ENCODE results near the gene ZNF423. TPM values are rescaled to one million over a fixed set of nuclear protein-coding genes. Genes with fewer than 3 reads are reported as not detected.

ZNF423 gene
- total and polyA plus RNA-seq, 2 of the 13 experiments (the other 11 are each of a cell fraction or from before 2014, with no cell fraction given) = 0.07 to 0.31 TPM

- DNase-seq (ENCODE audit: low spot score) (no peak), FAIRE-seq (peak; percentile 26), ATAC-seq (no peak)
- POLR2A ChIA-PET = no interaction called here
- Histone ChIP-seq H4K20me1 (ENCODE audit: insufficient read depth, low read length) (no peaks in the 10 kb centered on the region), H3K4me2 (ENCODE audit: low read depth, low read length) (no peak overlapping the region), H3K4me3 (replicated peaks in 1 of 3; ENCODE audit: insufficient read depth in 1 of 3, low read depth in 2 of 3, low read length in 3 of 3) (no peak overlapping the region), H3K79me2 (ENCODE audit: insufficient read depth, low read length) (no peaks in the 10 kb centered on the region), H3K27ac (ENCODE audit: extremely low read length, insufficient read depth, low read length) (no peak overlapping the region), H3K27me3 (ENCODE audit: control insufficient read depth in 1 of 2, insufficient read depth in 2 of 2, low read length in 2 of 2) (peaks cover 0 to 9% of the 10 kb centered on the region in 2 experiments; a peak in 2 of 5 replicates), H3K4me1 (ENCODE audit: insufficient read depth, low read length) (no peaks in the 10 kb centered on the region), H2AFZ (ENCODE audit: low read length) (no peak overlapping the region), H3K9ac (ENCODE audit: insufficient read depth, low read depth, low read length) (no peak overlapping the region), H3K36me3 (replicated peaks in 1 of 2; ENCODE audit: control insufficient read depth in 1 of 2, insufficient read depth in 2 of 2, low read length in 2 of 2) (no peaks in the 10 kb centered on the region), H3K9me3 (ENCODE audit: low read length) (no peaks in the 10 kb centered on the region)
- intact Hi-C loops (cut with micrococcal nuclease; ENCODE audit: unreplicated experiment) (no loop called here), in situ Hi-C loops (cut with HindIII; ENCODE audit: extremely low pct_ligation_motif_present, low pct_unique_long_range_greater_than_20kb) (no loop called here)
- TF ChIP-seq SALL2 (CRISPR knock-in tag; IDR thresholded peaks at IDR 0.05) = no peak
- no peak for TF ChIP-seq ZNF629 (CRISPR knock-in tag; conservative IDR thresholded peaks at IDR 0.05)
- TF ChIP-seq ZFP82 (CRISPR knock-in tag; IDR thresholded peaks at IDR 0.05; ENCODE audit: borderline replicate concordance) = no peak
- TF ChIP-seq MXD3 (CRISPR knock-in tag; IDR thresholded peaks at IDR 0.05) = no peak
- TF ChIP-seq ARNT2 (CRISPR knock-in tag; IDR thresholded peaks at IDR 0.05; ENCODE audit: low read depth) = no peak
- TF ChIP-seq ZBTB40 (IDR thresholded peaks at IDR 0.05) = no peak
- TF ChIP-seq ZBTB40 (CRISPR knock-in tag; IDR thresholded peaks at IDR 0.05) = no peak
- TF ChIP-seq SP140L (CRISPR knock-in tag; IDR thresholded peaks at IDR 0.05; ENCODE audit: borderline replicate concordance) = no peak
- no peak for TF ChIP-seq ZIK1 (CRISPR knock-in tag; IDR thresholded peaks at IDR 0.05; ENCODE audit: borderline replicate concordance, low read depth)
- TF ChIP-seq NFE2 (CRISPR knock-in tag; IDR thresholded peaks at IDR 0.05) = no peak
- TF ChIP-seq ZNF672 (CRISPR knock-in tag; IDR thresholded peaks at IDR 0.05) = no peak
- no peak for TF ChIP-seq ZNF678 (CRISPR knock-in tag; IDR thresholded peaks at IDR 0.05)
- no peak for TF ChIP-seq ZNF557 (CRISPR knock-in tag; IDR thresholded peaks at IDR 0.05)
- CTCF ChIA-PET (ENCODE audit: low intra/inter-chr PET ratio, low total read pairs) = no interaction called here
- BruUV-seq (replicated peaks) = no TSS peak
- WGBS (ENCODE audit: low lambda C conversion rate) = 46% methylated on average over 5 of the region's 5 CpGs
Observed at GRCh38 chr16:49588729-49589384, 267.1 kb downstream of the ZNF423 start.

Data from HepG2 (cell line).